GM19099 (cell line): ENCODE results near the gene KLHL3.

ENCODE experiments used
- POLR2A ChIP-seq: IDR thresholded peaks from 3 replicates; pipeline ENCODE4 v1.6.1; 2011; ENCODE audit warnings: low read depth; ENCODE audit not compliant: insufficient read length; ENCODE audit errors: extremely low read depth

Gene KLHL3

DNA sequence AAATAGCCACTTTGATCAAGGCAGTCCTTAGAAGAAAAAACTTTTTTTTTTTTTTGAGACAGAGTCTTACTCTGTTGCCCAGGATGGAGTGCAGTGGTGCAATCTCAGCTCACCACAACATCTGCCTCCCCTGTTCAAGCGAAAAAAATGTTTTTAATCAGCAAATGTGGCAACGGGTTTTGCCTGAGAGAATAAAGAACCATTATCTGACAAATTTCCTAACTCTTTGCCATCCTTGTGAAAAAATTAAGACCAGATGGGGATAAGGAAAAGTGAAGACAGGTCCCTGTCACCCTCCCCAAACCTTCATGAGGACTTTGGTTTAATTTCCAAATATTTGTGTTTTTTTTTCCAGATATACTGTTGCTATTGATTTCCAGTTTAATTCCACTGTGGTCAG is 129.5 kb downstream of the KLHL3 start:
- no peak for TF ChIP-seq POLR2A

DNA sequence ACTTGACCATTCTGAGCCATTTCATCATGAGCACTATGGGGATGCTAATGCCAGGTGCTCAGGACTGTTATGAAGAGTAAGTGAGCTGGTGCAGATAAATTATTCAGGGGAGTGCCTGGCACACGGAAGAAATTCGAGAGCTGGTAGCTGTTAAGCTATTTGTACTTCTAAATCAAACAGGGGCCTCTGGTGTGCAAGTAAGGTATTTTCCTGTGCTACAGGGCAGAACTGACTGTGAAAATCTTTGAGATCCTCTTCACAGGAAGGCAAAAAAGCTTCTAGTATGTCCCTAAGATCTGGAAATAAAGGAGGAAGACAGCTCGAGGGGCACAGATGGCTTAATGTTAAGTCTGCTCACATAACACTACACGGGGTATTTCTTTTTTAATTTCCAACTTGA is 130.5 kb downstream of the KLHL3 start:
- TF ChIP-seq POLR2A, result no peak

DNA sequence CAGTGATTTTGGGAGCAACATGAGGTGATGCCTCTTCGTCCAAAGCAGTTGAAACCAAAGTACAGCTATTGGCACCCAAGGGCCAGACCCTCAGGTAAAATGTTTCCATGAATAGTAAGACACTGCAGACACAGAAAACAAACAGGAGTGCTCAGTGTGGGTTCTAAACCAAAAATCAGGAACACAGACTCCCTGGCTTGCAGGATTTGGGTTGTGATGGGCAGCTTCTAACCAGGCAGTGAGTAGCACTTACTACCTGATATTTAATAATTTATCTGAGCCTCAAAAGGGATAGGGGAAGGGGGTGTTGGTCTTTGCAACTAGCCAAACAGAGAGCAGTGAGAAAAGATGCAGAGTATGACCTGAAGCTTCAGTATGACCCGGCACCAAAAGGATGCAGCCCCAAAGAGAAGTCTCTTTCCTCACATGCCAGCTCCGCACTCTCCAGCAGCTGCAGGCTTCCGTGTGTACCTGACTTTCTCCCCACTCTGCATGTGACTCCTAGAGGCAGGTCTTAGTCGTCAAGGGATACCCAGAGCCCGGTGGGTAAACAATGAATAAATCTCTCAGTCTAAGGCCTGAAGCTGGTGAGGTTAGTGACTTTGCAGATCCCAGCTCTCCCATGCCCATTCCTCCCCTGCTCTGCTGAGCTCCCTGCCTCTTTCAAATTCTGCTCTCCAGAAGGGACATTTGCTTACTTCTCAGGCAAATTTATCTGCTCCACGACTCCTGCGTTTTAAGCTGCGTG is 131.4 kb downstream of the KLHL3 start:
- no peak for TF ChIP-seq POLR2A

DNA sequence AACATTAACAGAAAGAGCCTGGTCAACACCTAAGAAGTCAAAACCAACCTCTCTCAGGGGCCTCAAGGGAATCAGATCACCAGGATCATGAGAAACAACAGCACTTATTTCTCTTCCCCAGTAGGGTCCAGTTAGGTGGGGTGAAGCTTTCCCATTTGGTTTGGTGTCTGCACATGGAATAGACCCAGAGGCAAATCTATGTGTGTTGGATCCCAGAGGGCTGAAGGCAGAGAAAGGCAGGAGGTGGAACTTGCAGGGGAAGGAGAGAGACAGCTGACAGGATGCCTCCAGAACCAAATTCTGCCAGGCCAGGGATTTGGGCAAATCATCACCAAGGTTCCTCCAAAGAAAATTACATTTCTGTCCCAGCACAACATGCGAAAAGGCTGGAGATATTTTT is 132.0 kb downstream of the KLHL3 start:
- no peak for TF ChIP-seq POLR2A

DNA sequence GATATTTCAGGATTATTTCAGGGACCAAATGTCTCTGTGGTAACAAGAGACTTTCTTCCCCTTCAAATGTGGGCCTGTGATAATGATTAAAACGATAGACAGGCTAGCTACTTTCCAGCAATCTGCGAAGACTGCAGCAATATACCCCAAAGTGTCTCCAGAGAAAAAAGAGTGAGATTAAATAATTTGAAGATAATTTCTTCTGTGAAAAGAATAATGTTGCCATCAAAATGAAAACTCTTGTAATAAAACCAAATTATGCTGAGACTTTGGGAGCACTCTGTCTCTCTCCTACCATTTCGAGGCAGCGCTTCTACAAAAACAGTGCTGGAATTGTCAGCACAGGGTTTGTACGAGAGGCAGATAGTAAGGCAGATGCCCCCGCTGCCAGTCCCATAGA is 132.5 kb downstream of the KLHL3 start:
- no peak for TF ChIP-seq POLR2A

DNA sequence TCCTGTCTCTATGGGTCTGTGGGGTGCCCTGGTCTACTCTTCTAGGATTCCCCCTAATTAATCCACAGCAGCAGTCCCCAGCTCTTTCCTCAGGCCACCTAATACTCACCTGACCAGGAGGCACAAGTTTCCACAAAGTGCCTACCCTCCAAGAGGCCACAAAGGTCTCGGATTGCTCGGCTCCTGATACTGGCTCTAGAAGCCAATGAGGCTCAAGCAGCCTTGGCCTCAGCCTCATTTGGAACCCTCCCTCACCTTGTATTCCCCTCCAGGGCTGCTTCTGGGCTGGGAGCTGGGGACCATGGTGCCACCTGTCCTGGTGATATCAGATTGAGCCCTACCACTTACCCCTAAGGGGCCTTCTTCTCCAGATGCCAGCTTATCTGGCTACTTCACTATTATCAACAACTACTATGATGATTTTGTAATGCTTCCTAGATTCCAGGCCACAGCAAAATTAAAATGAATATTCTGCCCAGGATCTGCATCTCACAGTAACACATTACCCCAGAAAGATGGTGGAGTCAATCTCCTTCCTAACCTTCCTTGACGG is 133.1 kb downstream of the KLHL3 start:
- no peak for TF ChIP-seq POLR2A

DNA sequence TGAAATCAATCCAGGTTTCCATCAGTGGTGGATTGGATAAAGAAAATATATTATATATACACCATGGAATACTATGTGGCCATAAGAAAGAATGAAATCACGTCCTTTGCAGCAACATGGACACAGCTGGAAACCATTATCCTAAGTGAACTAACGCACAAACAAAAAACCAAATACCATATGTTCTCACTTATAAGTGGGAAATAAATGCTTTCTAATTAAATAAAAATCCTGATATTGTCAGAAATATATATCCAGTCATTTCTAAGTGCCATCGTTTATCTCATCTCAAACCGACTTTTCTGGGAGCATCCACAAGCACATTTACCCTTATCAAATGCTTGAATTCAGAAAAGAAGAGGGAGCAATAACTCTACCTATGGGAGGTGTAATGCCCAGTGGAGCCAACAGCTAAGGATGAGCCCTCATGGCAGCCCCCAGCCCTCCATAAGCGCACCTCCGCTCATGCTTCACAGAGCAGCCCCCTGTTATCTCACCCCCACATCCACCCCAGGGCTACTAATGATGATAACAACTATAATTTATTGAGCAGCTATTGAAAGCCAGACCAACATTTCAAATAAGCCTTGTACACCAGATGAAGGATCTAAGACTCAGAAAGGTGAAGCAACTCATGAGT is 135.0 kb downstream of the KLHL3 start:
- no peak for TF ChIP-seq POLR2A

DNA sequence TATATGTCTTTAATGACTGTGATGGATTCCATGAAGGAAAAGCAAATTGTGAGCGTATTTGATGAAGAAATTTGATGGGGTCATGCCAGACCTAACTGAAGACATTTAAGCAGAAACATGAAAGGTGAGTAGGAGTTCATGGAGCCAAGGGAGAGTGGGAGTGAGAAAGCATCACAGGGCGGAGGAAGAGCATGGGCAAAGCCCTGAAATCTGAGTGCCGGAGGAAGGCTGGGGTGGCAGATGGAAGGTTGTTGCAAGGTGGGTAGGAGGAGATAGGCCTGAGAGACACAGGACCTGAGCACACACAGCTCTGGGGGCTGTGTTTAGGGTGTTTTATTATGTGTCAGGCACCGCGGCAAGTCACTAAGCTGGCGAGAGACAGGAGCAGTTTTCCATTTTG is 136.4 kb downstream of the KLHL3 start:
- no peak for TF ChIP-seq POLR2A

DNA sequence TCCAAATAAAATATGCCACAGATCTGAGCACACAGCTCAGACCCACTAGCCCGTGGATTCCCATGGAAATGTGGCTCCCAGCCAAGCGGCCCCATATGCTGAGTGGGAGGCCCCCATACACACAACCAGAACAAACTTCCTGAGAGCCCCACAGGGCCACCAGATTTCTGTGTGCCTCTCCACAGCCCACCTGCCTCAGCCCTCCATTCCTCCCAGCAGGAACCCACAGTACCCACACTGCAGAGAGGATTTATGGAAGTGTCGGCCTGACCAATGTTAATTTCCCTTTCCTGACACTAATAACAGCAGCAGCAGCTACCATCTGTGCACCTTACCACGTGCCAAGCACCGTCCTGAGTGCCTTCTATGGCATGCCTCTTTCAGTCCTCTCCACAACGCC is 137.5 kb downstream of the KLHL3 start:
- TF ChIP-seq POLR2A, result no peak

DNA sequence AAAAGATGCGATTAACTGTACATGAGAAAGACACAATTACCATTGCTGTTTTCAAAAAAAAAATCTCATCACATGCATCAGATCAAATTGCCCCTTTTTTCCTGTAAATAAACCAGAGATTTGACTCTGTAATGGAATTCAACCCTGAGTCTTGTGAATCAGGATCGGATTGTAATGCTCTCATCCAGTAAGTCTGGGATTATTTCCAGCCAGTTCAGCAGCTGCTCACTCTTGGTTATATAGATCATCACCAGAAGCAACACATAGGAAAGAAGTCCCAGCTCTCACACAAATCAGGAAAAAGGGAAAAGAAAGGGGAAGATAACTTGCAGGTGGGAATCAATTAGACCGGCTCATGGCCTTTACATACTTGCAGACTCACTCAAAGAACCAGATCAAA is 138.9 kb downstream of the KLHL3 start:
- no peak for TF ChIP-seq POLR2A

DNA sequence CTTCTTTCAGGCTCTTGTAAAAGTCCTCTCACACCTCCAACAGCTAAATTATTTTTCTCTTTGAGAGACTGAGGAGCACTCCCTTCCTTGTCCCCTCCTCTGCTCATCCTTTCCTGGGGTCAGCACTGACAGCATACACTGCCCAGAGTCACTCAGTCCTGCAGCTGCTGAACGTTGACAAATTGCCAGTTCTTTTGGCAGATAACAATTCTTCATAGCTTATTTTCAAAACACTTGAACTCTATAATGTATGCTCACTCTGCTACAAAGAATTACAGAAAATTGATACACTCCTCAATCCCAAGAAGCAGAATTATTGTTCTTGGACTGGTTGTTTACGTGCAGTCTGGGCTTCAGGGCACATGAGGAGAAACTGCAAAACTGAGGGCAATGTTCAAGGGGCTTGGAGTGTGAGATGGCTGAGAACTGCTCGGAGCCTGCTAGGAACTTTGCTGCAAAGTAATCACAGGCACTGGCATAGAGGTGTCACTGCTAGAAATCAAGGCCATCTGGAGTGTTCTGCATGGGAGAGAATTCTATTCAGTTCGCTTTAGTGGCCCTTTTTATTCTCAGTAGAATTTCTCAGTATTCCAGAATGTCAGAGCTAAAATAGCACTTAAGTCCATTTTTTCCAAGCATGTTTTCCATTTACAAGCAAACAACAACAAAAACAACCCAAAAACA is 140.4 kb downstream of the KLHL3 start:
- no peak for TF ChIP-seq POLR2A

DNA sequence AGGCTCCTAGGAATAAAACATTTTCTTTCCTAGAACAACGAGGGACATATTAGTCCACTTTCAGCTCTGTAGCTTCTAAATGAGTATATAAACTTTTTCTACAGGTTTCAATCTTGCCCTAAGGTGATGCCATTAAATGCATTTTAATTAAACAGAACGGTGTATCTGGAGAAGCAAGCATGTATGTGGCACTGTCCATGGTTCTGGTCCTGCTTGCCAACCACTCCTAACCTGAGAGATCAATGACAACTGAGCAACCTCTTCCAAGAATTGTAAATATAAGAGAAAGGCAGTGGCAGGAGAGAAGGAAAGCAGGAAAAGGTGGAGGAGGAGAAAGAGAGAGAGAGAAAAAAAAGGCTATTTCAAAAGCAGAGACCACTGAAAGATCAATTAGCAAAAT is 141.2 kb downstream of the KLHL3 start:
- no peak for TF ChIP-seq POLR2A

DNA sequence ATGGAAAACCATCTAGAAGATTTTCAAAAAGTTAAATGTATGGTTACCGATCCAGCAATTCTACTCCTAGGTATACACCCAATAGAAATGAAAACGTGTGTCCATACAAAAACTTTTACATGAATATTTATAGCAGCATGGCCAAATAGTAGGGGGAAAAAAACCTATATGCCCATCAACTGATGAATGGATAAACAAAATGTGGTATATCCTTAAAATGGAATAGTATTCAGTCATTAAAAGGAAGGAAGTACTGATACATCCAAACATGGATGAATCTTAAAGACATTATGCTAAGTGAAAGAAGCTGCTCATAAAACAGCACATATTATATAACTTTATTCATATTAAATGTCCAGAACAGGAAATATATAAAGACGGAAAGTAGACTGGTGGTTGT is 143.6 kb downstream of the KLHL3 start:
- no peak for TF ChIP-seq POLR2A

DNA sequence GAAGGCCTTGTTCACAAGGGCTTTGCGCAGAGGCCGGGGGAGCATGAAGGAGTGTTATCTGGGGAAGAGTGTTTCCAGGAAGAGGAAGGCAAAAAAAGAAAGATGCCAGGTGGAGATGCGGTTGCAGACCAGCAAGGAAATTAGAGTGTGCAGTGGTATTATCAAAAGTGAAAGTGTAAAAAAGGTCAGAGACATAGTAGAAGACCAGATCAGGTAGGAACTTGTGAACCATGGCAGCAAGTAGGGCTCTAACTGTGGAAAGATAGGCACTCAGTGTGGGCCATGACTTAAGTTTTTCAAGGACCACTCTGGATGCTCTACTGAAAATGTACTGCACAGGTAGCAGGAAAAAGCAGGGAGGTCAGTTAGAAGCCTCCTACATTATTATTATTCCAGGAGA is 146.7 kb downstream of the KLHL3 start:
- no peak for TF ChIP-seq POLR2A

DNA sequence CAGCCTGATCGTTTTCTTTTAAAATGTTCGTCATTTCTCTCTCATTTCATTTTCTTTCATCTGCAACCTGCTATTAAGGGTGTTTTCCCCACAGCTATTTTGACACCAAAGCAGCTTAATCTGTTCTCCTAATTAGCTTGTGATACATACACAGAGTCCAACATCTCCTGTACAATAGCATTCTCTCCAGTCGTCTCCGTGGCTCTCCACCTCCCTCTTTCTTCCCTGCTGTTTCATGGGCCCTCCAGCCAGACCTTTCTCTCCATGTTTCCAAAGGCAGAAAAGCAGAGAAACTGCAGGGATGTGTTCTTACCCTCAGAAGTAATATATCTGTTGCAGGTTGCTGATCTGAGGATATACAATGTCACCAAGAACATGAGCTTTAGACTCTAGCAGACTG is 148.0 kb downstream of the KLHL3 start:
- TF ChIP-seq POLR2A, result no peak

DNA sequence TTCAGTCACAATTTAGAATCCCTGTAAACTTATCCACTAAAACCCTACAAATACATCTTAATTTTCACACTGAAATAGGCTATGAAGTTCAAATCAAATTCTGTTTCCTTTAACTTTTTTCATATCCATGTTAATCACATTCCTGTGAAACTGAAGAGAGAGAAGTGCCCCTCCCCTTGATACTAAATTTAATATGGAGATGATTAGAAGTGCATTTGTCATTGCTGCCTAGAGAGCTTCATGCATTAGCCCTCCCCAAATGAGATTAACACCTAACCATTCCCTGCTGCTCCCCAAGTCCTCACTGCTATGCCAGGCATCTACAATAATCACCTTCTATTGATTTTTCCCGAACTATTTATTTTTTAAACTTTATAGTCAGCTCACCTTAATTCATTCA is 151.6 kb downstream of the KLHL3 start:
- TF ChIP-seq POLR2A, result no peak
